A673 (cell line): ENCODE results near the gene GNA14. TPM values are rescaled to one million over a fixed set of nuclear protein-coding genes. Genes with fewer than 3 reads are reported as not detected.

ENCODE experiments used
- BruUV-seq: library from RNA; stranded (reverse); fragments of 400-500 nt; replicated peaks from 2 replicates; lab custom pipeline; 2021; lab: Mats Ljungman, UMichigan
- CTCF ChIA-PET: fragments of 300-600 bp; sonication (Branson Sonifier 250); formaldehyde crosslinking; loops from one replicate; lab custom pipeline; 2022; ENCODE audit warnings: antibody characterized with exemption; lab: Charles Lee
- POLR2A ChIA-PET: fragments of 300-600 bp; sonication (Branson Sonifier 250); formaldehyde crosslinking; loops from one replicate; lab custom pipeline; 2022; ENCODE audit warnings: antibody characterized with exemption; ENCODE audit not compliant: low non-redundant PET; lab: Charles Lee
- DNase-seq: peaks from one replicate; pipeline ENCODE4 v3.0.0-alpha.2; 2015; ENCODE audit warnings: low spot score
- H3K27ac ChIP-seq: fragments of 200-600 bp; sonication (generic); 2 replicates; pipeline ENCODE4 v1.5.1; 2016; ENCODE audit warnings: mixed run types, low read depth, mild to moderate bottlenecking, mixed read lengths, antibody characterized with exemption, low read length; ENCODE audit not compliant: poor library complexity, severe bottlenecking
- H3K27me3 ChIP-seq: fragments of 200-600 bp; sonication (generic); replicated peaks from 2 replicates; pipeline ENCODE4 v1.6.1; 2017; ENCODE audit warnings: mixed run types, low read depth, mild to moderate bottlenecking, mixed read lengths, antibody characterized with exemption, low read length; ENCODE audit not compliant: insufficient read depth, poor library complexity
- H3K36me3 ChIP-seq: fragments of 200-600 bp; sonication (generic); 2 replicates; pipeline ENCODE4 v1.6.1; 2016; ENCODE audit warnings: mixed run types, mild to moderate bottlenecking, mixed read lengths, antibody characterized with exemption, low read length; ENCODE audit not compliant: insufficient read depth, poor library complexity, severe bottlenecking
- H3K4me1 ChIP-seq: fragments of 200-600 bp; sonication (generic); 2 replicates; pipeline ENCODE4 v1.6.1; 2017; ENCODE audit warnings: mixed run types, mild to moderate bottlenecking, mixed read lengths, antibody characterized with exemption, low read length; ENCODE audit not compliant: insufficient read depth, poor library complexity, severe bottlenecking
- H3K4me3 ChIP-seq: fragments of 200-600 bp; sonication (generic); 2 replicates; pipeline ENCODE4 v1.5.1; 2016; ENCODE audit warnings: low read depth, mixed run types, mild to moderate bottlenecking, mixed read lengths, low read length; ENCODE audit not compliant: poor library complexity, severe bottlenecking
- H3K9me3 ChIP-seq: fragments of 200-600 bp; sonication (generic); 2 replicates; pipeline ENCODE4 v1.6.1; 2016; ENCODE audit warnings: mixed run types, low read depth, mild to moderate bottlenecking, mixed read lengths, antibody characterized with exemption, low read length; ENCODE audit not compliant: poor library complexity, severe bottlenecking
- CTCF ChIP-seq: fragments of 300-800, 200-600 bp; sonication (generic); conservative IDR thresholded peaks from 2 replicates; pipeline ENCODE4 v1.5.1; 2017; ENCODE audit warnings: low read depth, mild to moderate bottlenecking, antibody characterized with exemption, low read length, moderate library complexity, mixed read lengths
- EZH2 ChIP-seq: fragments of 200-600 bp; sonication (generic); IDR thresholded peaks from 2 replicates; pipeline ENCODE4 v1.6.1; 2017; ENCODE audit warnings: borderline replicate concordance, low read depth, mild to moderate bottlenecking, mixed read lengths, antibody characterized with exemption, low read length; ENCODE audit not compliant: poor library complexity, severe bottlenecking
- intact Hi-C: fragments of 100-400 bp; cut with micrococcal nuclease; formaldehyde crosslinking; loops from one replicate; pipeline ENCODE4 v1.10.0; 2022; ENCODE audit not compliant: unreplicated experiment
- total RNA-seq: library from RNA; stranded (reverse); gene quantifications from 2 replicates; pipeline ENCODE4 v1.2.3, GENCODE V29; 2021

Gene GNA14
- total RNA-seq, 1 experiment from 2014 or later = 2.7 TPM

DNA sequence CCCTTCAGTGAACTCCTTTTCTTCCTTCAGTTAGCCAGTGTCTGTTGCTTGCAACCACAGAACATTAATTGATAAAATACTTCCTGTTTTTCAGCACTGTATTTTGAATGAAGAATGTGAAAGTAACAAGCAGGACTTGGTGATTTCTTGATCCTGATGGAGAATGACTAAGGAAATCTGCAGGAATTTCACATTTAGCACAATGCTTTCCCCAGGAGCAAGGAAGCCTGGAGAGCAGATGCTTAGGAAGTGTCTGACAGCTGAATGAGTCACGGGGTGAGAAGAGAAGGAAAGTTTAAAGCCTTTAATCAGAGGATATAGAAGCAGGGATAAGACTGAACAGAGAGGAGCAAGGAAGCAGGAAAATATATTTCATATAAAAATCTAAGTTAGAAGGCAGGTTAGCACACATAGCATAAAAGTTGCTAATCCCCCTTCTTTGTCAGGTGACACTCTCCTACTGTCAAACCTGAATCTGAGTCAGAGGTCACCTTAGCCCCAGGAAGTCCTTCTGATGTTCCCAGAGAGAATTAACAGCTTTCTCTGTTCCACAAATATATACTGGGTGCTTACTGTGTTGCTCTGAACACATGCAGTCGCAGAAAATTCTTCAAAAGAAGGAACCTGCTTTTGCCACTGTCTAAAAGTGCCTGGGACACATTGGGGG lies 59.7 kb downstream of the GNA14 start:
- H3K4me1 ChIP-seq = peaks cover 15% of the 10 kb centered on the region
- peak; percentile 49 for DNase-seq
- H3K36me3 ChIP-seq = no peaks in the 10 kb centered on the region
- no TSS peak for BruUV-seq
- TF ChIP-seq CTCF (no peak), EZH2 (no peak)
- no peaks in the 10 kb centered on the region for H3K27me3 ChIP-seq
- no peak overlapping the region for H3K4me3 ChIP-seq
- CTCF ChIA-PET = no interaction called here
- intact Hi-C loops = no loop called here
- H3K9me3 ChIP-seq = no peaks in the 10 kb centered on the region
- POLR2A ChIA-PET = interaction anchor here (0.6 kb wide), 1 partner anchor 9 kb away, joined by 12 read pairs; no protein-coding TSS in a partner anchor
- peak overlapping the region; percentile 44 for H3K27ac ChIP-seq

- CTCF ChIA-PET = no interaction called here
- intact Hi-C loops = no loop called here
- TF ChIP-seq EZH2 (no peak), CTCF (no peak)
- no TSS peak for BruUV-seq
- Histone ChIP-seq H3K4me1 (peaks cover 19% of the 10 kb centered on the region), H3K4me3 (no peak overlapping the region), H3K9me3 (no peaks in the 10 kb centered on the region), H3K36me3 (no peaks in the 10 kb centered on the region), H3K27ac (peak overlapping the region; percentile 44), H3K27me3 (no peaks in the 10 kb centered on the region)
- POLR2A ChIA-PET = no interaction called here
- DNase-seq = no peak
Measured at GRCh38 chr9:77587851-77588250, 60.3 kb downstream of the GNA14 start.

- TF ChIP-seq EZH2 (no peak), CTCF (no peak)
- no peak overlapping the region for H3K27ac ChIP-seq
- ChIA-PET CTCF (interaction anchor here (0.6 kb wide), 1 partner anchor 111 kb away, joined by 5 read pairs; no protein-coding TSS in a partner anchor), POLR2A (no interaction called here)
- intact Hi-C loops = no loop called here
- peaks cover 19% of the 10 kb centered on the region for H3K4me1 ChIP-seq
- no peaks in the 10 kb centered on the region for H3K9me3 ChIP-seq
- H3K27me3 ChIP-seq = no peaks in the 10 kb centered on the region
- H3K4me3 ChIP-seq = no peak overlapping the region
- BruUV-seq = no TSS peak
- H3K36me3 ChIP-seq = no peaks in the 10 kb centered on the region
- no peak for DNase-seq
Measured at GRCh38 chr9:77587042-77587441, 61.1 kb downstream of the GNA14 start.
